Activated CD4-positive, alpha-beta T cell treated with anti-CD3 and anti-CD28 coated beads for 36 hours (primary cell): ENCODE data around the gene RNF167. TPM values are rescaled to one million over a fixed set of nuclear protein-coding genes. Genes with fewer than 3 reads are reported as not detected.
"Not testable (repeated sequence)": the region's sequence is repeated elsewhere in the genome, so short reads cannot be mapped to it uniquely, and the experiment has no call there.

Experiments used
- ATAC-seq: fragments of 200-7000 bp; cut with Tn5 transposase; one replicate; pipeline ENCODE4 v1.10.0; 2021; ENCODE audit warnings: mild to moderate bottlenecking, moderate library complexity
- CTCF ChIA-PET: fragments of 350-600 bp; sonication (Branson Sonifier 250); formaldehyde crosslinking; loops from one replicate; lab custom pipeline; 2021; ENCODE audit warnings: antibody characterized with exemption; lab: Charles Lee
- POLR2A ChIA-PET: fragments of 350-600 bp; sonication (Branson Sonifier 250); formaldehyde crosslinking; loops from one replicate; lab custom pipeline; 2021; ENCODE audit warnings: antibody characterized with exemption, inconsistent platforms; lab: Charles Lee
- DNase-seq: peaks from one replicate; pipeline ENCODE4 v3.0.0-alpha.2; 2020
- H3K27ac Mint-ChIP-seq: one replicate; pipeline ENCODE4 v1.8.0; 2021; ENCODE audit warnings: mixed read lengths
- H3K27me3 Mint-ChIP-seq: one replicate; pipeline ENCODE4 v1.8.0; 2021; ENCODE audit warnings: mixed read lengths
- H3K36me3 Mint-ChIP-seq: one replicate; pipeline ENCODE4 v1.8.0; 2021; ENCODE audit warnings: low read depth, mixed read lengths
- H3K4me1 Mint-ChIP-seq: one replicate; pipeline ENCODE4 v1.8.0; 2021; ENCODE audit warnings: mixed read lengths
- H3K4me3 Mint-ChIP-seq: one replicate; pipeline ENCODE4 v1.8.0; 2021; ENCODE audit warnings: mild to moderate bottlenecking, moderate library complexity, mixed read lengths
- H3K9me3 Mint-ChIP-seq: one replicate; pipeline ENCODE4 v1.8.0; 2021; ENCODE audit warnings: low read depth, mixed read lengths
- intact Hi-C, 2 experiments: fragments of 100-400 bp; cut with DNase I in 1 of 2; cut with micrococcal nuclease in 1 of 2; formaldehyde crosslinking; loops; one replicate each; pipeline versions ENCODE4 v1.14.2 to v1.15.1; 2022 to 2024; cut with DNase I, micrococcal nuclease
- total RNA-seq, 2 experiments: library from RNA; stranded (reverse); gene quantifications; one replicate each; pipeline ENCODE4 v1.2.3, GENCODE V29; 2021

The RNF167 gene
- total RNA-seq, 2 experiments from 2014 or later, result 147 to 189 TPM

DNA sequence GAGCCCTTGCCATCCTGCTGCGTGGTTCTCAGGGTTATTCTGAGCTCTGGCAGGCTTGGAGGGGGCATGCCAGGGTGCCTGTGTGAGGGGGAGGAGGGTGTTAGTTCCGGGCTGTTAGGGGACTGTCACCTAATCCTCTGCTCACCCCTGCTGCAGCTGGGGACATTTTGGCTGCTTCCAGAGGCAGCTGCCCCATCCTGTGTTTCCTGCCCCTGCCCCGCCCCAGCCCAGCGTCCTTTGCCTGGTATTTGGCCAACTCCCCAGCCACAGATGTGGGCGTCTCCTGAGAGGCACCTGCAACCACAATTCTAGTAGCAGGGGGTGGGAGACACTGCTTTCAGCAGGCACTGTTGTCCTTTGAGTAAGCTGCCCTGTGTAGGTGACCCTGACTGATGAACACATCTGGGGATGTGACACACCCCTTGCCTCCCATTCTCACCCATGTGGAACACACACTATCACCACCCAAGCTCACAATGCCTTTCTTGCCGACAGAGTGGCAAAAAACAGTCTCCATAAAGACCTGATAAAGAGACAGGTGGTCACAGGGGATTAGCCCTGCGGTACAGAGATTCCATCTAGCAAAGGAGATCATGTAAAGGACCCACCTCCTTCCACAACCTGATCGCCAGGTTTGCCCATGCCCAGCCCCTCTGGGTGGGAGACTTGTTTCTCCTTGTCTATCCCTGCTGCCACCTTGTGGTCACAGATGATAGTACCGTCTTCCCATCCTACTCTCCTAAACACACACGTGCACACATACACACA lies 36.8 kb upstream of the RNF167 start, which contains the start of gene CHRNE:
Gene CHRNE (minus strand): TSS at position 48 of the 768 bp plus-strand sequence. CDS start 35 bp downstream, at position 13.
- Mint-ChIP-seq H3K4me1 (peaks cover 26% of the 10 kb centered on the region), H3K27me3 (no peaks in the 10 kb centered on the region), H3K9me3 (no peaks in the 10 kb centered on the region), H3K36me3 (no peaks in the 10 kb centered on the region), H3K27ac (peak within 1 kb of the TSS; percentile 72), H3K4me3 (peak within 1 kb of the TSS; percentile 65)
- ChIA-PET CTCF (interaction anchor here (0.6 to 1.7 kb wide), 18 partner anchors 13 to 710 kb away, joined by 3 to 7 read pairs (median 3); partner anchors contain the start of genes RNF167 and SLC25A11), POLR2A (interaction anchor here (0.7 kb wide), 1 partner anchor 155 kb away, joined by 3 read pairs; no protein-coding TSS in a partner anchor)
- peak; percentile 44 for ATAC-seq
- intact Hi-C loops, result loop anchor here (1.0 to 5.0 kb wide), 6 partner anchors 37 to 534 kb away; partner anchors contain the start of genes SPAG7 (in 2 of the 2), C1QBP (in 1 of the 2), GLTPD2 (in 1 of the 2) and RNF167 (in 1 of the 2)
- peak; percentile 89 for DNase-seq

DNA sequence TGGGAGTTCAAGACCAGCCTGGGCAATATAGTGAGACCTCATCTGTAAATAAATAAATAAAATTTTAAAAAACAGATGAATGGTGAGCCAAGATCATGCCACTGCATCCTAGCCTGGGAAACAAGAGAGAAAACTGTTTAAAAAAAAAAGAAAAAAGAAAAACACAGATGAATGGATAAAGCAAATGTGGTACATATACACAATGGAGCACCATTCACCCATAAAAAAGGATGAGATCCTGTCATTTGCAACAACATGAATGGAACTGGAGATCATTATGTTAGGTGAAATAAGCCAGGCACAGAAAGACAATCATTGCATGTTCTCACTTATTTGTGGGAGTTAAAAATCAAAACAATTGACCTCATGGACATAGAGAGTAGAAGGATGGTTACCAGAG lies 33.4 kb upstream of the RNF167 start:
- CTCF ChIA-PET, H3K27ac Mint-ChIP-seq, H3K36me3 Mint-ChIP-seq, POLR2A ChIA-PET, DNase-seq, ATAC-seq, H3K27me3 Mint-ChIP-seq, H3K4me3 Mint-ChIP-seq, H3K9me3 Mint-ChIP-seq: not testable (repeated sequence)
- peaks cover 17% of the 10 kb centered on the region for H3K4me1 Mint-ChIP-seq
- intact Hi-C loops, result loop anchor here in 1 of 2 experiments (5.0 kb wide), 2 partner anchors 36 to 156 kb away; partner anchors contain the start of genes RNF167 and SLC25A11

DNA sequence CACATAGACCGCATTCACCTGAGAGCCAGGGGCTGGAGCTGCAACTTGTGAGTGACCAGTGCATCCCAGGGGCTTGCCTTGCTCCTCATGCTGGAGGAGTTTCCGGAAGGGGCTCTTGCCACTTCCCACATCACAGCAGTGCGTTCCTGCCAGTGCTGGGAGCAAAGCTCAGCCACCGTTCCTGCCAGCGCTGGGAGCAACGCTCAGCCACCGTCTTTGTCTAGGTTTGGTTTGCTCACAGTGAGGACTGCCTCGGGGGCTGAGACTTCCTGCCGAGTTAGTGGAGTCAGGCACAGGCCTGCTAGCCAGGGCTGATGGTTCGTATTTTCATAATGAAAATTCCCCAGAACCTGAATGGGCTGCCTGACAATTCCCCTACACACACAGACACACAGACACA lies 31.8 kb upstream of the RNF167 start:
- peak; percentile 27 for ATAC-seq
- CTCF ChIA-PET, result interaction anchor here (0.6 to 2.0 kb wide), 12 partner anchors 8 to 205 kb away, joined by 3 to 10 read pairs (median 4); partner anchors contain the start of genes C17orf107, ENO3, RNF167 and SLC25A11
- Mint-ChIP-seq H3K27me3 (peaks cover 3% of the 10 kb centered on the region), H3K4me3 (no peak overlapping the region), H3K27ac (no peak overlapping the region), H3K36me3 (no peaks in the 10 kb centered on the region), H3K9me3 (no peaks in the 10 kb centered on the region), H3K4me1 (peaks cover 4% of the 10 kb centered on the region)
- POLR2A ChIA-PET, result interaction anchor here (0.6 kb wide), 1 partner anchor 405 kb away, joined by 4 read pairs; no protein-coding TSS in a partner anchor
- peak; percentile 38 for DNase-seq
- intact Hi-C loops, result loop anchor here in 1 of 2 experiments (5.0 kb wide), 2 partner anchors 34 to 154 kb away; partner anchors contain the start of genes RNF167 and SLC25A11

DNA sequence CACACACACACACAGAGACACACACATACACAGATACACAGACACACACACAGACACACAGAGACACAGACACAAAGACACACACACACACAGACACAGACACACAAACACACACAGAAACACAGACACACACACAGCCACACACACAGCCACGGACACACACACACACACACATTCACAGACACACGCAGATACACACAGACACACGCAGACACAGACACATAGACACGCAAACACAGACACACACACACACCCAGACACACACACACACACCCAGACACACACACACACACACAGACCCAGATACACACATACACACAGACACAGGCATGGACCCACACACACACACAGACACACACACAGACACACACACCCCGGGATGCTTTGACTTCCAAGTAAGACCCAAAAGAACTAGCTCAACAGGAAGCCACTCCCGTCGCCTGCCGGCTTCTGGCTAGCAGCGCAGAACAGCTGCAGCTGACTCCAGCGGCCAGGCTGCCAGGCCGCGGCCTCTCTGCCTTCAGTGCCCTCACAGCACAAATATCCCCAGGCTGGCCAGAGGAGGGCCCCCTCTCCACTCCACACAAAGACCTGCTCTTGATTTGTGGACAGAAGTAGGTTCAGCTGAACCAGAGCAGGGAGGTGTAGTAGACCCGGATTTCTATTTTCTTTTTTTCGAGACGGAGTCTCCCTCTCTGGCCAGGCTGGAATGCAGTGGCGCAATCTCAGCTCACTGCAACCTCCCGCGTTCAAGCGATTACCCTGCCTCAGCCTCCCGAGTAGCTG lies 31.2 kb upstream of the RNF167 start:
- CTCF ChIA-PET, result interaction anchor here (0.6 to 2.0 kb wide), 24 partner anchors 9 to 342 kb away, joined by 3 to 10 read pairs (median 3); partner anchors contain the start of genes C17orf107, ENO3, RNF167 and SLC25A11
- DNase-seq (peak; percentile 86), ATAC-seq (peak; percentile 97)
- Mint-ChIP-seq H3K27ac (no peak overlapping the region), H3K4me3 (no peak overlapping the region), H3K27me3 (peaks cover 3% of the 10 kb centered on the region), H3K36me3 (no peaks in the 10 kb centered on the region), H3K4me1 (no peaks in the 10 kb centered on the region), H3K9me3 (no peaks in the 10 kb centered on the region)
- POLR2A ChIA-PET, result interaction anchor here (0.5 to 0.6 kb wide), 3 partner anchors 83 to 406 kb away, joined by 3 to 4 read pairs (median 3); no protein-coding TSS in a partner anchor
- intact Hi-C loops, result loop anchor here (1.0 to 5.0 kb wide), 7 partner anchors 25 to 153 kb away; partner anchors contain the start of genes CAMTA2 (in 1 of the 2), INCA1 (in 1 of the 2), KIF1C (in 1 of the 2) and RNF167 (in 1 of the 2)

DNA sequence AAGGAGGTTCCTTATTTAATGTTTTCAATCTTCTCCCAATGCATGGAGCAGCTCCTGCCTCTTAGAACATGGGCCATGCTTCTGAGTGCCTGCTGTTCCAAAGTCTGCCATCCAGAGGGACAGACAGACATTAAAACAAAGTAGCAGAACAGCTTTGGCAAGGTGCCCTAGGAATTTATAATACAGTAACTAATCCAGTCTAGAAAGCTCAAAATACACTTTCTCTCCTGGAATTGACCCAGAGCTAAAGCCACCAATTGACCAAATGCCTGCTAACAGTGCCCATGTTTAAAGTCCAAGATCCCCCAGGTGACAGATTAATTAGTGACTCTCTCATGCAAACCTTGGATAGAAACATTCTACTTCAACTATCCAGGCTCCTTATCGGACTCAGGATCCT lies 26.1 kb upstream of the RNF167 start:
- Mint-ChIP-seq H3K36me3 (no peaks in the 10 kb centered on the region), H3K9me3 (no peaks in the 10 kb centered on the region), H3K27ac (no peak overlapping the region), H3K27me3 (peaks cover 3% of the 10 kb centered on the region), H3K4me3 (no peak overlapping the region), H3K4me1 (no peaks in the 10 kb centered on the region)
- no peak for ATAC-seq
- CTCF ChIA-PET, result no interaction called here
- no peak for DNase-seq
- POLR2A ChIA-PET, result no interaction called here
- intact Hi-C loops, result no loop called here

DNA sequence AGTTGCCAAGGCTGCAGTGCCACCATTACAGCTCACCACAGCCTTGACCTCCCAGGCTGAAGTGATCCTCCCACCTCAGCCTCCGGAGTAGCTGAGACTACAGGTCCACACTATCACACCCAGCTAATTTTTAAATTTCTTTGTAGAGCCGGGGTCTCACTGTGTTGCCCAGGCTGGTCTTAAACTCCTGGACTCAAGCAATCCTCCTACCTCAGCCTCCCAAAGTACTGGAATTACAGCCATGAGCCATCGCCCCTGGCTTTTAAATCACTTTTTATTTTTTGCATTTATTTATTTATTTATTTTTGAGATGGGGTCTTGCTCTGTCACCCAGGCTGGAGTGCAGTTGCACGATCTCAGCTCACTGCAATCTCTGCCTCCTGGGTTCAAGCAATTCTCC lies 25.5 kb upstream of the RNF167 start:
- DNase-seq, H3K27me3 Mint-ChIP-seq, CTCF ChIA-PET, ATAC-seq, H3K36me3 Mint-ChIP-seq, H3K4me3 Mint-ChIP-seq, H3K4me1 Mint-ChIP-seq, H3K27ac Mint-ChIP-seq, POLR2A ChIA-PET, H3K9me3 Mint-ChIP-seq, intact Hi-C loops: not testable (repeated sequence)

DNA sequence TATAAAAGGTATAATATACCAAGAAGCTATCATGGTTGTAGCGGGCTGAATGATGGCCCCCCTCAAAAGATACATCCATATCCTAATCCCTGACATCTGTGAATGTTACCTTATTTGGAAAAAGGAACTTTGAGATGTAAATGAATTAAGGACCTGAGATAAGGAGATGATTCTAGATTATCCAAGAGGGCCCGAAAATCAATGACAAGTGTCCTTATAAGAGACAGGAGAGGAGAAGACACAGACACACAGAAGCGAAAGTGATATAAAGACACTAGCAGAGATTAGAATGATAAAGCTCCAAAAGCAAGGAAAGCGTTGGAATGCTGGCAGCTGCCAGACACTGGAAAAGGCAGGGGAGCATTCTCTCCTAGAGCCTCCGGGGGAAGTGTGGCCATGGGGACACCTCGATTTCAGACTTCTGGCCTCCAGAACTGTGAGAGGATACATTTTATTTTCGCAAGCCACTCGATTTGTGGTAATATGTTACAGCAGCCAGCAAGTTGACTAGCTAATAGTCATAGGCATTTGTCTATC lies 20.5 kb upstream of the RNF167 start:
- H3K4me3 Mint-ChIP-seq, result no peak overlapping the region
- intact Hi-C loops, result no loop called here
- no peaks in the 10 kb centered on the region for H3K4me1 Mint-ChIP-seq
- H3K27ac Mint-ChIP-seq, result no peak overlapping the region
- no peaks in the 10 kb centered on the region for H3K36me3 Mint-ChIP-seq
- ATAC-seq (no peak), DNase-seq (no peak)
- ChIA-PET CTCF (interaction anchor here (0.7 to 0.8 kb wide), 3 partner anchors 10 to 112 kb away, joined by 3 read pairs; no protein-coding TSS in a partner anchor), POLR2A (no interaction called here)
- H3K9me3 Mint-ChIP-seq, result no peaks in the 10 kb centered on the region
- no peaks in the 10 kb centered on the region for H3K27me3 Mint-ChIP-seq

DNA sequence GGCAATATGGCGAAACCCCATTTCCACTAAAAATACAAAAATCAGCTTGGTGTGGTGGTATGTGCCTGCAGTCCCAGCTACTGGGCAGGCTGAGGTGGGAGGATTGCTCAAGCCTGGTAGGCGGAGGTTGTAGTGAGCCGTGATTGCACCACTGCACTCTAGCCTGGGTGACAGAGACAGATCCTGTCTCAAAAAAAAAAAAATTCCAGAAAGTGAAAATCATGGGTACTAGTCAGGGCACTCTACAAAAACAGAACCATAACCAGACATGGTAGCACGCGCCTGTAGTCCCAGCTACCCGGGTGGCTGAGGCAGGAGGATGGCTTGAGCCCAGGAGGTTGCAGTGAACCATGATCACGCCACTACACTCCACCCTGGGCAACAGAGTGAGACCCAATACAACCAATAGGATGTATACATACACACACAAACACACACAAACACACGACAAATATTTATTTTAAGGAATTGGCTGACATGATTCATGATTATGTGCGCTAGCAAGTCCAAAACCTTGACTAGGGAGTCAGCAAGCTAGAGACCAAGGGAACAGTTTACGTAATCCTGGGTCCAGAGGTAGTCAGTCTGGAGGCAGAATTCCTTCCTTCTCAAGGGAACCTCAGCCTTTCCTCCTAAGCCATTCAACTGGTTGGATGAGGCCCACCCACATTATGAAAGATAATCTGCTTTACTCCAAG lies 19.6 kb upstream of the RNF167 start:
- H3K4me1 Mint-ChIP-seq, result no peaks in the 10 kb centered on the region
- H3K4me3 Mint-ChIP-seq, result no peak overlapping the region
- no peaks in the 10 kb centered on the region for H3K36me3 Mint-ChIP-seq
- no peaks in the 10 kb centered on the region for H3K9me3 Mint-ChIP-seq
- H3K27ac Mint-ChIP-seq, result no peak overlapping the region
- ATAC-seq, result peak; percentile 23
- ChIA-PET POLR2A (no interaction called here), CTCF (interaction anchor here (0.8 kb wide), 2 partner anchors 11 to 36 kb away, joined by 3 read pairs; no protein-coding TSS in a partner anchor)
- intact Hi-C loops, result no loop called here
- no peak for DNase-seq
- H3K27me3 Mint-ChIP-seq, result no peaks in the 10 kb centered on the region

DNA sequence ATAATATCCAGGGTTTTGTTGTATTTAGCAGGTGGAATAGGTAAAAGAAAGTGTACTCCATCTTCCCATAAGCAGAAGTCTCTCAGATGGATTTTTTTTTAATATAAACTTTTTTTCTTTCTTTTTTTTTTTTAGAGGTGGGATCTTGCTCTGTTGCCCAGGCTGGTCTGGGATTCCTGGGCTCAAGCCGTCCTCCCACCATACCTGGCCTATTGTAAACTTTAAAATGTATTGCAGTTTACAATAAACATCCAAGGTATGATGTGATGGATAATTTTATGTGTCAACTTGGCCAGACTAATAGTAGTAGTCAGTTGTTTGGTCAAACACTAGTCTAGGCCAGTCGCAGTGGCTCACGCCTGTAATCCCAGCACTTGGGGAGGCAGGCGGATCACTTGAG lies 18.7 kb upstream of the RNF167 start:
- H3K36me3 Mint-ChIP-seq, result peaks cover under 1% of the 10 kb centered on the region
- peaks cover under 1% of the 10 kb centered on the region for H3K4me1 Mint-ChIP-seq
- CTCF ChIA-PET, result no interaction called here
- no peak overlapping the region for H3K4me3 Mint-ChIP-seq
- intact Hi-C loops, result no loop called here
- POLR2A ChIA-PET, result interaction anchor here (0.6 kb wide), 1 partner anchor 13 kb away, joined by 3 read pairs; no protein-coding TSS in a partner anchor
- H3K27me3 Mint-ChIP-seq, result no peaks in the 10 kb centered on the region
- ATAC-seq (no peak), DNase-seq (no peak)
- no peak overlapping the region for H3K27ac Mint-ChIP-seq
- no peaks in the 10 kb centered on the region for H3K9me3 Mint-ChIP-seq
